T-cell (primary cell): ENCODE results near the gene CACNA1I. TPM values are rescaled to one million over a fixed set of nuclear protein-coding genes. Genes with fewer than 3 reads are reported as not detected.

Experiments used
- ATAC-seq, 4 experiments: fragments of 200-7000 bp in 3 of 4; fragments of 150-1000 bp in 1 of 4; cut with Tn5 transposase; replicated peaks in 1 of 4; 1 replicate in 3 of 4; 2 replicates in 1 of 4; pipeline ENCODE4 v1.10.0; 2021; ENCODE audit warnings: moderate library complexity in 3 of 4, mild to moderate bottlenecking in 2 of 4, moderate number of reproducible peaks in 1 of 4
- CTCF ChIA-PET, 2 donors: fragments of 300-600 bp; sonication (Branson Sonifier 250); formaldehyde crosslinking; loops; one replicate each; lab custom pipeline; 2022; ENCODE audit warnings: antibody characterized with exemption in 2 of 2; lab: Charles Lee
- POLR2A ChIA-PET, 2 donors: fragments of 300-600 bp; sonication (Branson Sonifier 250); formaldehyde crosslinking; loops; one replicate each; lab custom pipeline; 2022; ENCODE audit warnings: antibody characterized with exemption in 2 of 2; lab: Charles Lee
- DNase-seq, 35 experiments: peaks; one replicate each; pipeline versions ENCODE4 v3.0.0 to v3.0.0-alpha.2; 2013 to 2023
- H3K27ac ChIP-seq: one replicate; pipeline ENCODE4 v1.5.1; 2013; ENCODE audit warnings: low read length
- H3K27me3 ChIP-seq, 2 experiments: replicated peaks in 1 of 2; 1 replicate in 1 of 2; 2 replicates in 1 of 2; pipeline versions ENCODE4 v1.6.1 to v1.7.0; 2013; ENCODE audit warnings: low read length in 1 of 2, mixed read lengths in 1 of 2; ENCODE audit not compliant: control insufficient read depth in 2 of 2, insufficient read depth in 2 of 2; ENCODE audit errors: extremely low read depth in 1 of 2
- H3K36me3 ChIP-seq, 2 donors: 1 replicate in 1 of 2; 2 replicates in 1 of 2; pipeline versions ENCODE4 v1.6.1 to v1.7.0; 2013; ENCODE audit warnings: low read length in 1 of 2; ENCODE audit not compliant: control insufficient read depth in 2 of 2, insufficient read depth in 1 of 2; ENCODE audit errors: extremely low read depth in 1 of 2
- H3K4me1 ChIP-seq, 2 experiments: 1 replicate in 1 of 2; 2 replicates in 1 of 2; pipeline versions ENCODE4 v1.6.1 to v1.7.0; 2013; ENCODE audit warnings: low read length in 2 of 2, mixed read lengths in 1 of 2; ENCODE audit not compliant: insufficient read depth in 2 of 2, control insufficient read depth in 1 of 2; ENCODE audit errors: extremely low read depth in 1 of 2
- H3K4me3 ChIP-seq, 2 donors: 1 replicate in 1 of 2; 2 replicates in 1 of 2; pipeline versions ENCODE4 v1.5.1 to v1.7.0; 2013; ENCODE audit warnings: mild to moderate bottlenecking in 2 of 2, low read length in 1 of 2, moderate library complexity in 1 of 2; ENCODE audit not compliant: control insufficient read depth in 1 of 2; ENCODE audit errors: extremely low read depth in 1 of 2
- H3K9me3 ChIP-seq: 2 replicates; pipeline ENCODE4 v1.7.0; 2013
- H3K27ac Mint-ChIP-seq, 2 donors: one replicate each; pipeline ENCODE4 v1.8.0; 2020 to 2021; ENCODE audit warnings: mild to moderate bottlenecking in 2 of 2, mixed read lengths in 2 of 2
- H3K27me3 Mint-ChIP-seq, 2 donors: one replicate each; pipeline ENCODE4 v1.8.0; 2021 to 2022; ENCODE audit warnings: mixed read lengths in 2 of 2
- H3K36me3 Mint-ChIP-seq: one replicate; pipeline ENCODE4 v1.8.0; 2021; ENCODE audit warnings: mixed read lengths
- H3K4me1 Mint-ChIP-seq, 3 donors: one replicate each; pipeline ENCODE4 v1.8.0; 2020 to 2022; ENCODE audit warnings: mixed read lengths in 3 of 3, mild to moderate bottlenecking in 1 of 3
- H3K4me3 Mint-ChIP-seq, 3 donors: one replicate each; pipeline ENCODE4 v1.8.0; 2020 to 2022; ENCODE audit warnings: mild to moderate bottlenecking in 3 of 3, mixed read lengths in 3 of 3, moderate library complexity in 3 of 3
- H3K9me3 Mint-ChIP-seq, 3 donors: one replicate each; pipeline ENCODE4 v1.8.0; 2020 to 2022; ENCODE audit warnings: mixed read lengths in 3 of 3
- WGBS: methylation state at CpG from one replicate; pipeline ENCODE4 v1.1.5; 2013; ENCODE audit warnings: missing lambda C conversion rate; ENCODE audit not compliant: insufficient coverage; 5-methylcytosine and 5-hydroxymethylcytosine counted together
- total RNA-seq, 35 experiments: library from RNA in 6 of 35; stranded (reverse) in 6 of 35; fragments of 120-200 nt in 1 of 35; gene quantifications; one replicate each; pipeline versions ENCODE4 v1.2.1 to v1.2.4 and lab custom pipeline; 2013 to 2026

Gene CACNA1I
- total RNA-seq, 5 donors from 2014 or later (not counting 1 experiment from before 2014, with no cell fraction given) = 16.1 to 32.9 (median 28.8) TPM

DNA sequence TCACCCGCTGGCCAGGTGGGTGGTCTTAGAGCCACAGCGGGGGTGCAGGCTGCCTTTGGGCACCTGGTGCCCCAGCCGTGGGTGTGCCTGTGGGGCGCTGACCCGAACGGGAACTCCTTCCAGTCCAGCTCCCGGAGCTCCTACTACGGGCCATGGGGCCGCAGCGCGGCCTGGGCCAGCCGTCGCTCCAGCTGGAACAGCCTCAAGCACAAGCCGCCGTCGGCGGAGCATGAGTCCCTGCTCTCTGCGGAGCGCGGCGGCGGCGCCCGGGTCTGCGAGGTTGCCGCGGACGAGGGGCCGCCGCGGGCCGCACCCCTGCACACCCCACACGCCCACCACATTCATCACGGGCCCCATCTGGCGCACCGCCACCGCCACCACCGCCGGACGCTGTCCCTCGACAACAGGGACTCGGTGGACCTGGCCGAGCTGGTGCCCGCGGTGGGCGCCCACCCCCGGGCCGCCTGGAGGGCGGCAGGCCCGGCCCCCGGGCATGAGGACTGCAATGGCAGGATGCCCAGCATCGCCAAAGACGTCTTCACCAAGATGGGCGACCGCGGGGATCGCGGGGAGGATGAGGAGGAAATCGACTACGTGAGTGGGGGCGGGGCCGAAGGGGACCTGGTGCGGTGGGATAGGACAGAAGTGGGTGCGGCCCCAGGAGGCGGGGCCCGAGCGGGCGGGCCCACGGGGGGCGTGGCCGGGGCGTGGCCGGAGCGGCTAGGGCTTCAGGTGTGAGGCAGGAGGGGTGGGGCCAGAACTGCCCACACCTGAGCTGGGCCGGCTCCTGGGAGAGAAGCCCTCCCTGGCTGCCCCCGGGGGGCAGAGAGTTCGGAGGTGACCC lies 91.5 kb downstream of the CACNA1I start:
- 10% methylated on average over 62 of the region's 77 CpGs for WGBS
- Histone ChIP-seq H3K36me3 (no peaks in the 10 kb centered on the region), H3K9me3 (no peaks in the 10 kb centered on the region), H3K27ac (no peak overlapping the region), H3K4me3 (peak overlapping the region; percentile 49 to 58), H3K4me1 (peaks cover 14 to 74% of the 10 kb centered on the region in 2 experiments), H3K27me3 (peaks cover 4 to 49% of the 10 kb centered on the region in 2 experiments)
- ATAC-seq (peak; percentile 77 to 85 (median 79)), DNase-seq (peak; percentile 73 to 91 (median 84))
- CTCF ChIA-PET = interaction anchor here in 1 of 2 donors (0.6 kb wide), 1 partner anchor 85 kb away, joined by 3 read pairs; no protein-coding TSS in a partner anchor
- peak overlapping the region; percentile 63 to 74 (median 66) for H3K4me3 Mint-ChIP-seq
- peaks cover 0 to 7% of the 10 kb centered on the region in 2 donors for H3K27me3 Mint-ChIP-seq
- peak overlapping the region; percentile 63 to 80 for H3K27ac Mint-ChIP-seq
- H3K4me1 Mint-ChIP-seq = peaks cover 59 to 64% (median 64%) of the 10 kb centered on the region in 3 donors
- POLR2A ChIA-PET = no interaction called here
- H3K36me3 Mint-ChIP-seq = peaks cover 16% of the 10 kb centered on the region
- H3K9me3 Mint-ChIP-seq = no peaks in the 10 kb centered on the region

DNA sequence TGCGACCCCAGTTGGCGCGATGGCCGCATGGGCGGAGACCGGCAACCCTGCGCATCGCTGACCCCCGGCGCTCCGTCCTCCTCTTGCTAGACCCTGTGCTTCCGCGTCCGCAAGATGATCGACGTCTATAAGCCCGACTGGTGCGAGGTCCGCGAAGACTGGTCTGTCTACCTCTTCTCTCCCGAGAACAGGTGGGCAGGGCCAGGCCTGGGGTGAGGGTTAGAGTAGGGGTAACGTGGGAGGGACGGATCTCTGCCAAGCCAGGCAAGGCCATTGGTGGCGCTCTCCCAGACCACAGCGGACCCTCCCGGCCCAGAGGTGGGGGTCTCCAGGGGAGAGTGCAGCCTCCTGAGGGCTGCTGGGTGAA lies 92.1 kb downstream of the CACNA1I start:
- Histone ChIP-seq H3K27me3 (peaks cover 4 to 44% of the 10 kb centered on the region in 2 experiments), H3K27ac (no peak overlapping the region), H3K4me3 (peak overlapping the region; percentile 10 to 58), H3K36me3 (no peaks in the 10 kb centered on the region), H3K4me1 (peaks cover 9 to 68% of the 10 kb centered on the region in 2 experiments), H3K9me3 (no peaks in the 10 kb centered on the region)
- H3K9me3 Mint-ChIP-seq = no peaks in the 10 kb centered on the region
- no peak for ATAC-seq
- peak overlapping the region; percentile 56 to 63 (median 56) for H3K4me3 Mint-ChIP-seq
- CTCF ChIA-PET = no interaction called here
- peaks cover 22% of the 10 kb centered on the region for H3K36me3 Mint-ChIP-seq
- POLR2A ChIA-PET = no interaction called here
- no peak for DNase-seq
- peaks cover 53 to 58% (median 58%) of the 10 kb centered on the region in 3 donors for H3K4me1 Mint-ChIP-seq
- H3K27ac Mint-ChIP-seq = peak overlapping the region; percentile 8 to 36
- 44% methylated on average over 11 of the region's 26 CpGs for WGBS
- H3K27me3 Mint-ChIP-seq = peaks cover 0 to 7% of the 10 kb centered on the region in 2 donors

DNA sequence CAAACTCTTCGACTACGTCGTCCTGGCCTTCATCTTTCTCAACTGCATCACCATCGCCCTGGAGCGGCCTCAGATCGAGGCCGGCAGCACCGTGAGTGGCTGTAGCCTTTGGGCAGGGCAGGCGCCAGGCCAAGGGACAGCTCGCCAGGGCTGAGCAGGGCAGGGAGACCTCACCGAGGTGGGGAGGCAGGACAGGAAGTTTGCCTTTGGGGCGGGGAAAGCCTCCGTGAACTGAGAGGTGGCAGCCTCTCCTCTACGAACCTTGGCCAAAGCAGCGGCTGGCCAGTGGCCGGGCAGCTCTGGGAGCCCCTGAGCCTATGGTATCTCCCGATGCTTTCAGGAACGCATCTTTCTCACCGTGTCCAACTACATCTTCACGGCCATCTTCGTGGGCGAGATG lies 93.2 kb downstream of the CACNA1I start:
- 72% methylated on average over 21 of the region's 22 CpGs for WGBS
- ChIA-PET POLR2A (no interaction called here), CTCF (interaction anchor here in 1 of 2 donors (0.6 kb wide), 1 partner anchor 273 kb away, joined by 3 read pairs; no protein-coding TSS in a partner anchor)
- peak overlapping the region in 1 of 3 donors; percentile 63 for H3K4me3 Mint-ChIP-seq
- peak overlapping the region in 1 of 2 donors; percentile 29 for H3K4me3 ChIP-seq
- H3K9me3 ChIP-seq = no peaks in the 10 kb centered on the region
- H3K27me3 Mint-ChIP-seq = peaks cover 0 to 7% of the 10 kb centered on the region in 2 donors
- H3K9me3 Mint-ChIP-seq = no peaks in the 10 kb centered on the region
- H3K27ac Mint-ChIP-seq = no peak overlapping the region
- no peak overlapping the region for H3K27ac ChIP-seq
- no peak for DNase-seq
- peaks cover 2 to 57% of the 10 kb centered on the region in 2 experiments for H3K4me1 ChIP-seq
- H3K36me3 ChIP-seq = peaks cover 0 to 2% of the 10 kb centered on the region in 2 donors
- no peak for ATAC-seq
- peaks cover 4 to 44% of the 10 kb centered on the region in 2 experiments for H3K27me3 ChIP-seq
- peaks cover 31% of the 10 kb centered on the region for H3K36me3 Mint-ChIP-seq
- H3K4me1 Mint-ChIP-seq = peaks cover 42 to 47% (median 47%) of the 10 kb centered on the region in 3 donors

DNA sequence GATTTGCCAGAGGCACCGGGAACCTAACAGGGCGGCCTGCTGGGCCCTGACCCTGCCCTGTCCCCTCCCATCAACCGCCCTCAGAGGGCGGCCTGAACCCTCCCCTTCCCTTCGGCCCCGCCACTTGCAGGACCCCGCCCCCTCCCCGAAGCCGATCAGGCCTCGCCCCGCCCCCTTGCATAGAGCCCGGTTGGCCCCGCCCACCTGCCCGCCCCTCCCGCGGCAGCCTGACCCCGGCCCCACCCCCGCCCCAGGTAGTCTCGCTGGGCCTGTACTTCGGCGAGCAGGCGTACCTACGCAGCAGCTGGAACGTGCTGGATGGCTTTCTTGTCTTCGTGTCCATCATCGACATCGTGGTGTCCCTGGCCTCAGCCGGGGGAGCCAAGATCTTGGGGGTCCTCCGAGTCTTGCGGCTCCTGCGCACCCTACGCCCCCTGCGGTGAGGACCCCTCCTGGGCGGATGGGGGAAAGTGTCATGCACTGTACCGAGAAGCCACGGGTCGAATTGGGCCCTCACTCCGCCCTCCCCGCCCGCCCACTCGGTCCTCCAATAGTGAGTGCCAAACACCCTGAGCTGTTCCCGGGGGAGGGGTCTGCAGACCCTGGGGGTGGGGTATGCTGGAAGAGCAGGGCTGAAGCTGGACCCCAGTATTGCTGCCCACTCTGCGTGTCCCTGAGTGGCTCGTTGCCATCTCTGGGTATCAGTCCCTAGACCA lies 94.1 kb downstream of the CACNA1I start:
- Histone ChIP-seq H3K4me3 (peak overlapping the region in 1 of 2 donors; percentile 29), H3K27me3 (peaks cover 4 to 42% of the 10 kb centered on the region in 2 experiments), H3K4me1 (peaks cover 2 to 48% of the 10 kb centered on the region in 2 experiments), H3K36me3 (peaks cover 0 to 2% of the 10 kb centered on the region in 2 donors), H3K27ac (no peak overlapping the region), H3K9me3 (no peaks in the 10 kb centered on the region)
- peak in 25 of 35 experiments; percentile 8 to 59 (median 30) for DNase-seq
- 36% methylated on average over 35 of the region's 44 CpGs for WGBS
- Mint-ChIP-seq H3K27me3 (peaks cover 0 to 7% of the 10 kb centered on the region in 2 donors), H3K27ac (peak overlapping the region in 1 of 2 donors; percentile 75), H3K9me3 (no peaks in the 10 kb centered on the region), H3K4me1 (peaks cover 33 to 38% (median 38%) of the 10 kb centered on the region in 3 donors), H3K4me3 (peak overlapping the region in 2 of 3 donors; percentile 24 to 36), H3K36me3 (peaks cover 39% of the 10 kb centered on the region)
- POLR2A ChIA-PET = no interaction called here
- ATAC-seq = peak in 2 of 4 experiments; percentile 5 to 28
- CTCF ChIA-PET = interaction anchor here in 1 of 2 donors (0.6 kb wide), 1 partner anchor 12 kb away, joined by 3 read pairs; no protein-coding TSS in a partner anchor

DNA sequence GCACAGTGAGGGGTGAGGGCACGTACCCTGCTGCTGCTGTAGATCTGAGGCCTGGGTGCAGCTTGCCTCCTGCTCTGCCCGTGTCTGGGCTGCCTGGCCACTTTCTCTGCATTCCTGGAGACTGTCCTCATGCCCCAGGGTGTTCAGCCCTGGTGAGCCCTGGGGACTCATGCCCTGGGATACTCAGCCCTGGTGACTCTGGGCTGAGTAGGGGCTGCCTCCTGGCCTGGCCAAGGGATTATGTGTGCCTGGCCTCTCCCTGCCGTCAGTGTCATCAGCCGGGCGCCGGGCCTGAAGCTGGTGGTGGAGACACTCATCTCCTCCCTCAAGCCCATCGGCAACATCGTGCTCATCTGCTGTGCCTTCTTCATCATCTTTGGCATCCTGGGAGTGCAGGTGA lies 94.7 kb downstream of the CACNA1I start:
- H3K36me3 ChIP-seq = peaks cover 0 to 2% of the 10 kb centered on the region in 2 donors
- Mint-ChIP-seq H3K27ac (peak overlapping the region; percentile 19 to 75), H3K9me3 (no peaks in the 10 kb centered on the region), H3K4me3 (peak overlapping the region in 2 of 3 donors; percentile 34 to 36), H3K4me1 (peaks cover 27 to 32% (median 32%) of the 10 kb centered on the region in 3 donors), H3K27me3 (peaks cover 0 to 7% of the 10 kb centered on the region in 2 donors), H3K36me3 (peaks cover 43% of the 10 kb centered on the region)
- ATAC-seq (no peak), DNase-seq (no peak)
- no peak overlapping the region for H3K4me3 ChIP-seq
- ChIA-PET CTCF (interaction anchor here in 1 of 2 donors (0.6 kb wide), 1 partner anchor 12 kb away, joined by 3 read pairs; no protein-coding TSS in a partner anchor), POLR2A (no interaction called here)
- H3K27ac ChIP-seq = no peak overlapping the region
- peaks cover 2 to 42% of the 10 kb centered on the region in 2 experiments for H3K4me1 ChIP-seq
- H3K27me3 ChIP-seq = peaks cover 4 to 38% of the 10 kb centered on the region in 2 experiments
- 80% methylated on average over 2 of the region's 8 CpGs for WGBS
- H3K9me3 ChIP-seq = no peaks in the 10 kb centered on the region
